Measurements from ENCODE around the gene ZNF787. TPM values are rescaled to one million over a fixed set of nuclear protein-coding genes. Genes with fewer than 3 reads are reported as not detected.

ZNF787 gene
- polyA plus RNA-seq, 1 of the 3 experiments (the other 2 are of a cell fraction), result 16.0 TPM

DNA sequence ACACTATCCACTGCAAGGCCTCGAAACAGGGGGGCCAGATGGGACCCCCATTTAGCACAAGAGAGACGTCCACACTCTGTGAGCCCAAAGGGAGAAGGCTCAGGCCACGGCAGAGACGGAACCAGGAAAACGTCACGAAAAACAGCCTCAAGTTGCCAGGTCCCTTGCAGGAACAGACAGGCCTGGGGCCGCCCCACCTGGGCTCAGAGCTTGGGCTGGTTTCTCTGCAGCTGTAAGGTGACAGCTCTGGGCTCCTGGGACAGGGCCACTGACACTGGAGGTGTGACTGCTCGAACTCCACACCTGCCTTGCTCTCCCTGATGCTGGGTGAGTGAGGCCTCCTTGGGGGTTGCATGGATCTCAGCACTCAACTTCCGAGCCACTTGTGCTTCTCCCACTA is 3.2 kb downstream of the ZNF787 start:
- peaks cover 0 to 12% of the 10 kb centered on the region in 2 experiments for H3K36me3 ChIP-seq (replicated peaks in 1 of 2; ENCODE audit: control insufficient read depth in 1 of 2, insufficient read depth in 2 of 2, low read length in 1 of 2)
- H3K4me2 ChIP-seq, result no peak overlapping the region
- no peak overlapping the region for H2AFZ ChIP-seq (ENCODE audit: low read depth)
- H4K20me1 ChIP-seq (ENCODE audit: insufficient read depth), result peaks cover 72% of the 10 kb centered on the region
- H3K9ac ChIP-seq, result no peak overlapping the region
- no peak for DNase-seq
- H3K79me2 ChIP-seq (ENCODE audit: insufficient read depth), result peaks cover 73% of the 10 kb centered on the region
- TF ChIP-seq FOXM1 (IDR thresholded peaks at IDR 0.05; ENCODE audit: low read depth) (no peak), SIN3A (IDR thresholded peaks at IDR 0.05; ENCODE audit: borderline replicate concordance, low read depth, low read length) (no peak), NRF1 (IDR thresholded peaks at IDR 0.05; ENCODE audit: low read depth, low read length) (no peak), SMC3 (IDR thresholded peaks at IDR 0.05; ENCODE audit: low read depth, low read length) (no peak), TEAD4 (IDR thresholded peaks at IDR 0.05; ENCODE audit: borderline replicate concordance, insufficient read depth) (no peak), MEF2A (IDR thresholded peaks at IDR 0.05; ENCODE audit: borderline replicate concordance, low read depth) (no peak)
- peaks cover 4 to 28% of the 10 kb centered on the region in 2 experiments; a peak in 1 of 4 replicates for H3K4me1 ChIP-seq (ENCODE audit: control insufficient read depth in 1 of 2, insufficient read depth in 2 of 2, low read depth in 1 of 2, low read length in 1 of 2)
- 79% methylated on average over 8 of the region's 9 CpGs for WGBS (ENCODE audit: low lambda C conversion rate)
- H3K9me2 ChIP-seq, result no peaks in the 10 kb centered on the region
- no peak overlapping the region for H3K27ac ChIP-seq (ENCODE audit: low read depth in 2 of 2, low read length in 1 of 2)
- POLR2A ChIA-PET, result no interaction called here
- CTCF ChIA-PET, result interaction anchor here (1.2 to 1.7 kb wide), 2 partner anchors 39 to 41 kb away, joined by 3 to 4 read pairs; no protein-coding TSS in a partner anchor
- H3K27me3 ChIP-seq (ENCODE audit: insufficient read depth), result no peaks in the 10 kb centered on the region
- H3K4me3 ChIP-seq (ENCODE audit: low read depth in 2 of 2, low read length in 1 of 2), result no peak overlapping the region
- peaks cover 6% of the 10 kb centered on the region for H3F3A ChIP-seq (replicated peaks; ENCODE audit: insufficient read depth)
- H3K9me3 ChIP-seq, result no peaks in the 10 kb centered on the region

DNA sequence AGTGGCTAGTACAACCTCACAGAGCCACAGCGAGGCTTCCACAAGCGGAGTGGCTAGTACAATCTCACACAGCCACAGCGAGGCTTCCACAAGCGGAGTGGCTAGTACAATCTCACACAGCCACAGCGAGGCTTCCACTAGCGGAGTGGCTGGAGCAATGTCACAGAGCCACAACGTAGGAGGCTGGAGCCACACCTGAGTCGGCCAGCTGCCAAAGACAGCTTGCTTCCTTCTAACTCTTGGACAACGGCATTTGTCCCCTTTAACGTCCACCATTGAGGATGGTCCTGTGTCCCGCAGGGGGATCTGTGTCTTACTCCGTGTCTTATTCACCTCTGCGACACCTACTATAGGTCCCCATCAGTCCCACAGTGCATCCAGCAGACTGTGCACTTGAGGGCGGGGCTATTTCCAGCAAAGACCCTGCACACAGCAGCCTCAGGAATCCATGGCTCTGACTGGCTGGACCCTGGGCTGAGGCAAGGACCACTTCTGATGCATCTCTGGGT is 3.7 kb downstream of the ZNF787 start:
- no peak overlapping the region for H2AFZ ChIP-seq (ENCODE audit: low read depth)
- no peak overlapping the region for H3K4me2 ChIP-seq
- TF ChIP-seq RAD21 (IDR thresholded peaks at IDR 0.05; ENCODE audit: low read length), result no peak
- TF ChIP-seq MXI1 (IDR thresholded peaks at IDR 0.05; ENCODE audit: low read depth, low read length), result no peak
- no peak for TF ChIP-seq EZH2phosphoT487 (IDR thresholded peaks at IDR 0.05; ENCODE audit: borderline replicate concordance, low read depth)
- TF ChIP-seq MEF2A (IDR thresholded peaks at IDR 0.05; ENCODE audit: borderline replicate concordance, low read depth), result no peak
- no peak for TF ChIP-seq TEAD4 (IDR thresholded peaks at IDR 0.05; ENCODE audit: borderline replicate concordance, insufficient read depth)
- no peak for TF ChIP-seq TAF1 (IDR thresholded peaks at IDR 0.05; ENCODE audit: borderline replicate concordance, low read depth, low read length)
- TF ChIP-seq, protein P1, sequence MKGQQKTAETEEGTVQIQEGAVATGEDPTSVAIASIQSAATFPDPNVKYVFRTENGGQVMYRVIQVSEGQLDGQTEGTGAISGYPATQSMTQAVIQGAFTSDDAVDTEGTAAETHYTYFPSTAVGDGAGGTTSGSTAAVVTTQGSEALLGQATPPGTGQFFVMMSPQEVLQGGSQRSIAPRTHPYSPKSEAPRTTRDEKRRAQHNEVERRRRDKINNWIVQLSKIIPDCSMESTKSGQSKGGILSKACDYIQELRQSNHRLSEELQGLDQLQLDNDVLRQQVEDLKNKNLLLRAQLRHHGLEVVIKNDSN (IDR thresholded peaks at IDR 0.05; ENCODE audit: borderline replicate concordance, low read depth), result no peak
- TF ChIP-seq ELF1 (IDR thresholded peaks at IDR 0.05), result no peak
- no peak for TF ChIP-seq FOSL2 (IDR thresholded peaks at IDR 0.05; ENCODE audit: borderline replicate concordance, low read depth)
- no peaks in the 10 kb centered on the region for H3K27me3 ChIP-seq (ENCODE audit: insufficient read depth)
- H3K4me1 ChIP-seq (ENCODE audit: control insufficient read depth in 1 of 2, insufficient read depth in 2 of 2, low read depth in 1 of 2, low read length in 1 of 2), result peaks cover 4 to 32% of the 10 kb centered on the region in 2 experiments; a peak in 1 of 4 replicates
- H3F3A ChIP-seq (replicated peaks; ENCODE audit: insufficient read depth), result peaks cover 6% of the 10 kb centered on the region
- H3K9ac ChIP-seq, result no peak overlapping the region
- DNase-seq, result no peak
- no peaks in the 10 kb centered on the region for H3K9me3 ChIP-seq
- 94% methylated on average over 14 of the region's 14 CpGs for WGBS (ENCODE audit: low lambda C conversion rate)
- H3K4me3 ChIP-seq (ENCODE audit: low read depth in 2 of 2, low read length in 1 of 2), result no peak overlapping the region
- CTCF ChIA-PET, result interaction anchor here (0.8 kb wide), 1 partner anchor 54 kb away, joined by 3 read pairs; no protein-coding TSS in a partner anchor
- peaks cover 76% of the 10 kb centered on the region for H3K79me2 ChIP-seq (ENCODE audit: insufficient read depth)
- H4K20me1 ChIP-seq (ENCODE audit: insufficient read depth), result peaks cover 75% of the 10 kb centered on the region
- H3K9me2 ChIP-seq, result no peaks in the 10 kb centered on the region
- H3K27ac ChIP-seq (ENCODE audit: low read depth in 2 of 2, low read length in 1 of 2), result no peak overlapping the region
- H3K36me3 ChIP-seq (replicated peaks in 1 of 2; ENCODE audit: control insufficient read depth in 1 of 2, insufficient read depth in 2 of 2, low read length in 1 of 2), result peaks cover 0 to 12% of the 10 kb centered on the region in 2 experiments
- POLR2A ChIA-PET, result no interaction called here

All from SK-N-SH (cell line).